Measurements from ENCODE around the gene GSTM3.
"Not testable (repeated sequence)": the region's sequence is repeated elsewhere in the genome, so short reads cannot be mapped to it uniquely, and the experiment has no call there.

Gene GSTM3

DNA sequence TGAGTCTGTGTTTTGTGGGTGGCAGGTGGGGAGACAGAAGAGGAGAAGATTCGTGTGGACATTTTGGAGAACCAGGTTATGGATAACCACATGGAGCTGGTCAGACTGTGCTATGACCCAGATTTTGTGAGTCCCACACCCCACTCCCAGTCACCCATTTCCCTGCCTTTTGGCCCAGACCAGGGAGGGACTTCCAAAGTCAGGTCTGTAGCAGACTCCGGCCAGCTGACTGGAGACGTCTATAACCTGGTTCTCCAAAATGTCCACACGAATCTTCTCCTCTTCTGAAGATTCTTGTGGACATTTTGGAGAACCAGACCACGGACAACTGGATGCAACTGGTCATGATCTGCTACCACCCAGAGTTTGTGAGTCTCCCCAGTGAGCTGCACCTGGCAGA is 27.2 kb downstream of the GSTM3 start:
- no peak for TF ChIP-seq CTCF (IDR thresholded peaks at IDR 0.05; ENCODE audit: low read depth, low read length)
- no peak overlapping the region for H3K4me3 ChIP-seq (replicated peaks in 1 of 2; ENCODE audit: low read depth in 2 of 2, low read length in 2 of 2)
- no peak for DNase-seq (ENCODE audit: low read depth in 2 of 2)

- H3K4me3 ChIP-seq (replicated peaks in 1 of 2; ENCODE audit: low read depth in 2 of 2, low read length in 2 of 2): no peak overlapping the region
- no peak for TF ChIP-seq CTCF (IDR thresholded peaks at IDR 0.05; ENCODE audit: low read depth, low read length)
- DNase-seq (ENCODE audit: low read depth in 2 of 2): no peak
Observed at GRCh38 chr1:109712321-109712864, 28.4 kb downstream of the GSTM3 start.

DNA sequence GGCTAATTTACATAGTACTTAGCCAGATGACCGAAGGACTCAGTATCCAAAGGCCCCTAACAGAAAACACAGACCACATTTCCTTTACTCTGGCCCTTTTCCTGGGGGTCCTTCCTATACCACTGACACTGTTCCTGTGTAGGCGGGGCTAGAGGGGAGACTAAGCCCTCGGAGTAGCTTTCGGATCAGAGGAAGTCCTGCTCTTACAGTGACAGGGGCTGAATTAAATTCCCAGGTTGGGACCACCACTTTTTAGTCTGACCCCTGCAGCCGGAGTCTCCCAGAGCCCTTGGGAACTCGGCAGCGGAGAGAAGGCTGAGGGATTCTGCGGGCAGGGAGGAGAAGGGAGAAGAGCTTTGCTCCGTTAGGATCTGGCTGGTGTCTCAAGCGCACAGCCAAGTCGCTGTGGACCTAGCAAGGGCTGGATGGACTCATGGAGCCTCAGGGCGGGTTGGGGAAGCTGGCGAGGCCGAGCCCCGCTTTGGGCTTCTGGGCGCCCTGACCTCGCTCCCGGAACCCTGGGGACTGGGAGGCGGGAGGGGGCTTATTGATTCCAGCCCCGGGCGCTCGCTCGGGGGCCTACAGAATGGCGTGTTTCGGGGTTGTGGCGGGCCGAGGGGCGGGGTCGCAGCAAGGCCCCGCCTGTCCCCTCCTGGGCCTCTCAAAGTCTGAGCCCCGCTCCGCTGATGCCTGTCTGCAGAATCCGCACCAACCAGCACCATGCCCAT is 29.1 kb downstream of the GSTM3 start, which contains the start of gene GSTM5:
Gene GSTM5, plus strand, starts transcription at position 659 of the 728 bp plus-strand sequence. Its CDS starts 62 bp downstream, at position 721.
- H3K4me3 ChIP-seq (replicated peaks in 1 of 2; ENCODE audit: low read depth in 2 of 2, low read length in 2 of 2); DNase-seq (ENCODE audit: low read depth in 2 of 2): not testable (repeated sequence)

DNA sequence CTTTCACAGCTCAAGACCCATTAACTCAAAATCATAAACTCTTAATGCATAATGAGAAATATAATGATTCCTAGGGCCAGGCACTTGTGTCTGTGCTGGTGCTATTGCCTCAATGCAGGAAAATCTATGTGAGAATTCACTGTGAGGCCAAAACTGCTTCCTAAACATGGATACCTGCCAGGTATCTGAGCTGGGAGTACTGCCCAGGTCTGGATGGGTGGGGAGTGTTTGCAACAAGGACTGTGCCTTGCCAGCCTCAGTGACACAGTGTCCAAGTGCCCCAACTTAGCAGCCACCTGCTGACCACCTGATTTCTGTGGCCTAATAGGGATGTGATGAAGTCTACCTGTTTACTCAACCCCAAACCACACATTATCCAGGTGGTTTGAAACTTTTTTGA is 31.0 kb downstream of the GSTM3 start:
- DNase-seq (ENCODE audit: low read depth in 2 of 2); H3K4me3 ChIP-seq (replicated peaks in 1 of 2; ENCODE audit: low read depth in 2 of 2, low read length in 2 of 2): not testable (repeated sequence)

DNA sequence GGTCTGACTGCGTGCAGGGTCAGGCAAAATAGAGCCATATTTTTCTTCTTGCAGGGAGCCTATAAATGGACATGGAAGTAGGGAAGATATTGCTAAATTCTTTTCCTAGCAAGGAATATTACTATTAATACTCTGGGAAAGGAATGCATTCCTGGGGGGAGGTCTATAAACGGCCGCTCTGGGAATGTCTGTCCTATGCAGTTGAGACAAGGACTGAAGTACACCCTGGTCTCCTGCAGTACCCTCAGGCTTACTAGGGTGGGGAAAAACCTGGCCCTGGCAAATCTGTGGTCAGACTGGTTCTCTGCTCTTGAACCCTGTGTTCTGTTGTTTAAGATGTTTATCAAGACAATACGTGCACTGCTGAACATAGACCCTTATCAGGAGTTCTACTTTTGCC is 31.9 kb downstream of the GSTM3 start:
- not testable (repeated sequence) for H3K4me3 ChIP-seq (replicated peaks in 1 of 2; ENCODE audit: low read depth in 2 of 2, low read length in 2 of 2); DNase-seq (ENCODE audit: low read depth in 2 of 2)

- no peak overlapping the region for H3K4me3 ChIP-seq (replicated peaks in 1 of 2; ENCODE audit: low read depth in 2 of 2, low read length in 2 of 2)
- no peak for DNase-seq (ENCODE audit: low read depth in 2 of 2)
- TF ChIP-seq CTCF (IDR thresholded peaks at IDR 0.05; ENCODE audit: low read depth, low read length): no peak
Observed at GRCh38 chr1:109705411-109705810, 35.4 kb downstream of the GSTM3 start.

- DNase-seq (ENCODE audit: low read depth in 2 of 2): no peak
- no peak for TF ChIP-seq CTCF (IDR thresholded peaks at IDR 0.05; ENCODE audit: low read depth, low read length)
Observed at GRCh38 chr1:109704173-109704572, 36.7 kb downstream of the GSTM3 start.

GRCh38 chr1:109702940-109703339 is 37.9 kb downstream of the GSTM3 start:
- not testable (repeated sequence) for H3K4me3 ChIP-seq (replicated peaks in 1 of 2; ENCODE audit: low read depth in 2 of 2, low read length in 2 of 2); DNase-seq (ENCODE audit: low read depth in 2 of 2)

More at GRCh38 chr1:109704173-109704572, 36.7 kb downstream of the GSTM3 start:
- no peak overlapping the region for H3K4me3 ChIP-seq (replicated peaks in 1 of 2; ENCODE audit: low read depth in 2 of 2, low read length in 2 of 2)

- H3K4me3 ChIP-seq (replicated peaks in 1 of 2; ENCODE audit: low read depth in 2 of 2, low read length in 2 of 2): not testable (repeated sequence)
- DNase-seq (ENCODE audit: low read depth in 2 of 2): peak in 1 of 2 donors; percentile 42
Observed at GRCh38 chr1:109697861-109698260, 43.0 kb downstream of the GSTM3 start.
